Retinal pigment epithelial cell (primary cell): ENCODE measurements around the gene FLNC.

ENCODE experiments used
- DNase-seq: peaks from one replicate; pipeline ENCODE4 v3.0.0-alpha.2; 2010; ENCODE audit warnings: low read depth
- H3K4me3 ChIP-seq: 2 replicates; pipeline ENCODE4 v1.5.1; 2011; ENCODE audit warnings: mild to moderate bottlenecking, low read length, control low read depth, moderate library complexity
- TF ChIP-seq, protein P1 (sequence below): conservative IDR thresholded peaks from 2 replicates; pipeline ENCODE4 v1.5.1; 2011; ENCODE audit warnings: low read depth, low read length, control low read depth, inconsistent platforms

FLNC gene

DNA sequence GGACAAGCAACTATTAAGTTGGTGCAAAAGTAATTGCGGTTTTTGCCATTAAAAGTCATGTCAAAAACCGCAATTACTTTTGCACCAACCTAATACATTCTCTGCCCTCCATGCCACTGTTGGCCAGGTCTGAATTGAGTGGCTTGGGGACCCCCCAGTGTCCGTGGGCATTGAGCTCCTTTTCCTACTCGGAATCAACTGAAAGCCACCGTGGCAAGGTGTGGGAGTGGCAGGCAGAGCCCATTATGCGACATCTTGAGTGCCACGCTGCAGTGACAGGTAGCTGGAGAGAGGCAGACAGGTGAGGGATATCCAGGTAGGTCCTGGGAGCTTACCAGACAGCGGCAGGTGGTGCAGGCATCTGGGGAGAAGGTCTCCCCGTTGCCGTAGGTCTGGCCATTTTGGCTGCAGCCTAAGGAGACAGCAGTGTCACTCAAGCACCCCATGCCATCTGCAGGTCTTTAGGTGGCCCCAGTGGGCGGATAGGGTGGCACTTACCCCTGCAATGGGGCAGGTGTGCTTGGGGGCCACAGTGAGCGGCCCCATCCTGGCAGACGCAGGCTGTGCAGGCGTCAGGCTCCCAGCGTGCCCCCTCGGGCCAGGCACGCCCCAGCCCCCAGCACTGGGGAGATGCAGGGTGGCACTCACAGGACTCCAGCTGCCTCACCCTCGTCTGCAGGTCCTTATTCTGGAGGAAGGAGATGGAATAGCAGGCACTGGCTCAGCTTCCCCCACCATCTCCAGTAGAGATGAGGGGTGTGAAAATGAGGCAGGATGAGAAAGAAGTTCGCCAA, 76.8 kb downstream of the FLNC start:
- TF ChIP-seq, protein P1, sequence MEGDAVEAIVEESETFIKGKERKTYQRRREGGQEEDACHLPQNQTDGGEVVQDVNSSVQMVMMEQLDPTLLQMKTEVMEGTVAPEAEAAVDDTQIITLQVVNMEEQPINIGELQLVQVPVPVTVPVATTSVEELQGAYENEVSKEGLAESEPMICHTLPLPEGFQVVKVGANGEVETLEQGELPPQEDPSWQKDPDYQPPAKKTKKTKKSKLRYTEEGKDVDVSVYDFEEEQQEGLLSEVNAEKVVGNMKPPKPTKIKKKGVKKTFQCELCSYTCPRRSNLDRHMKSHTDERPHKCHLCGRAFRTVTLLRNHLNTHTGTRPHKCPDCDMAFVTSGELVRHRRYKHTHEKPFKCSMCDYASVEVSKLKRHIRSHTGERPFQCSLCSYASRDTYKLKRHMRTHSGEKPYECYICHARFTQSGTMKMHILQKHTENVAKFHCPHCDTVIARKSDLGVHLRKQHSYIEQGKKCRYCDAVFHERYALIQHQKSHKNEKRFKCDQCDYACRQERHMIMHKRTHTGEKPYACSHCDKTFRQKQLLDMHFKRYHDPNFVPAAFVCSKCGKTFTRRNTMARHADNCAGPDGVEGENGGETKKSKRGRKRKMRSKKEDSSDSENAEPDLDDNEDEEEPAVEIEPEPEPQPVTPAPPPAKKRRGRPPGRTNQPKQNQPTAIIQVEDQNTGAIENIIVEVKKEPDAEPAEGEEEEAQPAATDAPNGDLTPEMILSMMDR = no peak
- no peak for DNase-seq
- H3K4me3 ChIP-seq = no peak overlapping the region
